Fibroblast of the aortic adventitia (primary cell): ENCODE data around the gene DDX51. TPM values are rescaled to one million over a fixed set of nuclear protein-coding genes. Genes with fewer than 3 reads are reported as not detected.

Source experiments
- DNase-seq: peaks from one replicate; pipeline ENCODE4 v3.0.0-alpha.2; 2010; ENCODE audit warnings: low read depth
- H3K4me3 ChIP-seq: 2 replicates; pipeline ENCODE4 v1.5.1; 2011; ENCODE audit warnings: low read depth, mild to moderate bottlenecking, control low read depth, low read length, moderate library complexity
- total RNA-seq: library from RNA; depleted of rRNA; stranded (reverse); fragments of >200 nt; gene quantifications from 2 replicates; pipeline ENCODE4 v1.2.3, GENCODE V29; 2012; ENCODE audit warnings: low replicate concordance
- TF ChIP-seq, protein P1 (sequence below): IDR thresholded peaks from 2 replicates; pipeline ENCODE4 v1.5.1; 2011; ENCODE audit warnings: mild to moderate bottlenecking, low read length, control low read depth, inconsistent platforms; ENCODE audit not compliant: insufficient read depth

DDX51 gene
- total RNA-seq, 1 donor = 9.4 TPM

DNA sequence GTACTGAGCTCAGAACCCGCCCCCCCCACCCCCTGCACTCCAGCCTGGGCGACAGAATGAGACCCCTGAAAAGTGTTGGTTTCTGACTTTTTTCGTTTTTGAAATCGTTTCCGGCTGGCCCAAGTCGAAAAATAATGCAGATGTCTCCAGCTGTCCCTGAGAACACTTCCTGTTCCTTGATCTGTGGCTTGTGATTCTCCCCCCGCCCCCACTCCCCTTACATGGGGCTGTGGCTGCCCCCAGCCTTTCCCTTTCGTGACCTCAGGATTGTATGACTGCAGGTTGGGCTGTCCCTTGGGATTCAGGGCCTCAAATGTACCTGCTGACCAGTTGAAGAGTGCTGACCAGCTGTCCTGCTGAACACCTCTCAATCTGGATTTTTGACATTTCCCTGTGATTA lies 34.2 kb upstream of the DDX51 start:
- H3K4me3 ChIP-seq = no peak overlapping the region
- TF ChIP-seq, protein P1, sequence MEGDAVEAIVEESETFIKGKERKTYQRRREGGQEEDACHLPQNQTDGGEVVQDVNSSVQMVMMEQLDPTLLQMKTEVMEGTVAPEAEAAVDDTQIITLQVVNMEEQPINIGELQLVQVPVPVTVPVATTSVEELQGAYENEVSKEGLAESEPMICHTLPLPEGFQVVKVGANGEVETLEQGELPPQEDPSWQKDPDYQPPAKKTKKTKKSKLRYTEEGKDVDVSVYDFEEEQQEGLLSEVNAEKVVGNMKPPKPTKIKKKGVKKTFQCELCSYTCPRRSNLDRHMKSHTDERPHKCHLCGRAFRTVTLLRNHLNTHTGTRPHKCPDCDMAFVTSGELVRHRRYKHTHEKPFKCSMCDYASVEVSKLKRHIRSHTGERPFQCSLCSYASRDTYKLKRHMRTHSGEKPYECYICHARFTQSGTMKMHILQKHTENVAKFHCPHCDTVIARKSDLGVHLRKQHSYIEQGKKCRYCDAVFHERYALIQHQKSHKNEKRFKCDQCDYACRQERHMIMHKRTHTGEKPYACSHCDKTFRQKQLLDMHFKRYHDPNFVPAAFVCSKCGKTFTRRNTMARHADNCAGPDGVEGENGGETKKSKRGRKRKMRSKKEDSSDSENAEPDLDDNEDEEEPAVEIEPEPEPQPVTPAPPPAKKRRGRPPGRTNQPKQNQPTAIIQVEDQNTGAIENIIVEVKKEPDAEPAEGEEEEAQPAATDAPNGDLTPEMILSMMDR = no peak
- DNase-seq = no peak

DNA sequence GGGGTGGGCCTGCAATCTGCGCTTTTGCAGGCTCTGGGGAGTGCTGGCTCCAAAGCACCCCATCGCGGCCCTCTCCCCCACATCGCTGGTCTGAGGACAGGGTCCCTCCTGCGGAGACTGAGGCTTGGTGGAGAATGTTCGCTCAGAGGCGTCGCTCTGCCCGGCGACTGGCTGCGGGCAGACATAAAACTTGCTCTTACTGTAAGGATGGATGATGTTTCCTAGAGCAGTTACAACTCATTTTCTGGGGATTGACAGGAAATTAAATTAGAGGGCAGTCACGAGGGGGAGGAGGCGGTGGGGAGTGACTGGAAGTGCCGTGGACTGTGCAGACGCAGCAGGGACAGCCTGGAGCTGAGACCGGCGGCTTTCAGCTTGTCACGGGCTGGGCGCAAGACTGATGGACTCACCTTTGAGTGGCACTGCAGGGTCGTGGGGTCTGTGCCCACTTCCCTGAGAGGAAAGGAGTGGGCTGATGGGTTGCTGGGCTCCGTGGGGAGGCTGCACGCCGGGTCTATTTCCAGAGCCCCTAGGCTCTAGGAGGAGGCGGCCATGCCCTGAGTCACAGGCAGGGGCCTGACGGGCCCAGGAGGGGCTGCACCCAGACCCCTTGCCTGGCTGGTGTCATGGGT lies 32.9 kb upstream of the DDX51 start:
- no peak for DNase-seq
- H3K4me3 ChIP-seq = no peak overlapping the region
- TF ChIP-seq, protein P1 = no peak

DNA sequence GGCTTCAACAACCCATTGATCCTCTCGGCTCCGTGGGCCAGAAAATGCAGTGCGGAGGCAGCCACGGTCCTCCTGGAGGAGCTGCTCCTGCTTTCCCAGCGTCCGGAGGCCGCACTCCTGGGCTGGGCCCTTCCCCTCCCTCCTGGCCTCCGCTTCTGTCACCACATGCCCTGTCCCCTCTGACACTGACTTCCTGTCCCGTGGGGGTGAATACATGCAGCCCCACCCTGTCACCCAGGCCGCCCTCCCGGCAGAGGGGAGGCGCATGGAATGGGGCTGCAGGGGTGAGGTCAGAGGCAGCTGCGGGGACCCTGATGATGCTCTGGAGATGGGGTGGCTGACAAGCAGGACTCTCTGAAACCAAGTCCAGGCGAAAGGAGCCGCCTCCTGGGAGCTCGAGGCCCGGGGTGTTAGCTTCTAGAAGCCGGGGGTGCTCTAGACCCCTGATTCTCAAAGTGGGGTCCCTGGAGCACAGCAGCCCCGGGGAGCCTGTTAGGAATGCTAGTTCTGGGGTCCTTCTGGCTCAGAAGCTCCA lies 32.3 kb upstream of the DDX51 start:
- TF ChIP-seq, protein P1 = no peak
- DNase-seq = no peak
- H3K4me3 ChIP-seq = no peak overlapping the region

DNA sequence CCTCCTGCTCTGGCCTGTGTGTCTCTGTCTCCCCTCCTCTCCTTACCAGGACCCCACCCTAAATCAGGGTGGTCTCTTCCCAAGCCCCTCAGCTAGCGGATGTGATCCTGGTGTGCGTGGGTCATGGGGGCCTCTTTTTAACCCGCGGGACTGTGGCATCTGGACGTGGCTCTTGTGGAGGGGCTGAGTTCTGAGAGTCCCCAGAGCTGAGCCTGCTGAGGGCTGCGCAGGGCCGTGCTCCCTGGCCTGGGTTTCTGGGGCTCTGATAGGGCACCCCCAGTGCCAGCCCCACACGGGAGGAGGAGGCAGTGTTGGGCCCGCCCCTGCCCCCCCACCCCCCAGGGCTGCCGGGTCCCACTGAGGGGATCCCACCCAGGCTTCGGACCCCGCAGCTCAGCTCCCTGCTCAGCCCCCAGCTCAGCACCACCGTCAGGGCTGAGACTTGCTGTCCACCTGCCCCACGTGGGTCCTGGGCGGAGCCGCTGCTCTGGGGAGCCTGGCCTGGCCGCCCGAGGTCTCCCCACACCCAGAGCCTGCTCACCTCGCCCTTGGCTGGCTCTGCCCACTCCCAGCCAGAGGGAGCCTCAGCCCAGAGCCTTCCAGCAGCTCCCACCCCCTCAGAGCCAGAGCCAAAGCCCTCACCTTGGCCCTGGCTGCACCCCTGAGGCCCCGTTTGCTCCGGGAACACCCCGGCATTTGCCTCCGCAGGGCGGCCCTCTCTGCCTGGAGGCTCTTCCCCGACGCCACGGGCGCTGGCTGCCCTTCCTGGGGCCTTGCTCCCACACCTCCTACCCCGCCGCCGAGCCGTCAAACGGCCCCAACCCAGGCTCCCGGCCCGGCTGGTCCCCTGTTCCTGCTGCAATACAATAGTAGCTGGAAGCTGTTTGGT lies 31.6 kb upstream of the DDX51 start:
- no peak for DNase-seq
- TF ChIP-seq, protein P1 = no peak
- no peak overlapping the region for H3K4me3 ChIP-seq

DNA sequence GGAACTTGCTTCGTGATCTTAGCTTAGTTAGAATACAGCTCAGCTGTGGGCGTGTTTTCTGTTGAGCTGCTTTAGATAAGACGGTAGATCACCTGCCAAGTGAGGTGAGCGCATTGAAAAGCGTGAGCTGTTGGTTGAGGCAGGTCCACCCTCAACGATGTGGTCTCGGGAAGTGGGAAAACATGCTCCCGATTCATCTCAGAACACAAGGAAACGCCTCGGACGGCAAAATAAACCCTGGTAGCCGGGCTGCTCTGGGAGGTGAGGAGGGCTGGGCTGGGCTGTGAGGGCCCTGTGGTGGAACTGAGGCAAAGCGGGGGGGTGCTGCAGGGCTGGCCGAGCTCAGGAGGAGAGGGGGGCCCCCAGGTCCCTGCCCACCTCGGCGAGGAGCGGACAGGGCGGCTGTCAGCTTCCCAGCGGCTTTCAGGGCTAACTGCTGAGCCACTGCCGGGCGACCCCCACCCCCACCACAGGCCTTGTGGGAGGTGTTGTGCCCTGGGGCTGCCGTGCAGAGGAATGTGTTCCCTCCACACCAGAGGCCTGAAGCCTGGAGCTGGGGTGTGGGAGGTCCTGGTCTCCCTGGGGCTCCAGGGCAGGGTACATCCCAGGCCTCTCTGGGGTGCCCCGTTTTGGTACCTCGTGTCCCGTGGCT lies 30.8 kb upstream of the DDX51 start:
- TF ChIP-seq, protein P1 = no peak
- H3K4me3 ChIP-seq = no peak overlapping the region
- no peak for DNase-seq

DNA sequence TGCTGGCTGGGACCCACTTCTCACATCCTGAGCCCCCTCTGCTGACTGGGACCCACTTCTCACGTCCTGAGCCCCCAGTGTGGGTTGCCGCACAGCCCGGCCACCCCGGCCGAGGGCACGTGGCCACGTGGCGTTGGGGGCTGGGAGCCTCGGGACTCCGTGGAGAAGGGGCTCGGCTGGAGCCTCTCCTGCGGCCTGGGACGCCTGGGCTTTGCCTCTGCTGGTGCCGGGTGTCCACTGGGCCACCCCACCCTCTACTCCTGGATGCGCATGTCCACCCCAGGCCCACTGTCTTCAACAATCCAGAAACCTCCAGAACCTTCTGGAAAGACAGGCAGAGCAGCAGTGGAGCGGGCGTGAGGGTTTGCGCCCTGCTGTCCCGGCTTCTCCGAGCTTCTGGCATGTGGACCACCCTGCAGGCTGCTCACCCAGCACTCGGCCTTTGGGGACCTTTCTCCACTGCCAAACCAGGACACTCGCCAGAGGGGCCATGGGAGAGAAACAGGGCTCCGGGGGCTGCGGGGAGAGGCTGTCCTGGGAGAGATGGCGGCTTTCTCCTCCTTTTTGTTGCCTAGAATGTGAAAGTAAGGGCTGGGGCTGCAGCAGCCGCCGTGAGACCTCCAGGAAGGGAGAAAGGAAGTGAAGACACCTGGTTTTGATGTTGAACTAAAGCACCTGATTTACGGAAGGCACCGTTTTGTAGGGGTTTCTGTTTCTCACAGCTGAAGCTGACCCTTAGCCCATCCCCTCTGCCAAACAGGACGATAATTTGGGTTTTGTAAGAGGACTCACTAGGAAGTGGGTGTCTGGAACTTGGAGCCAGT lies 30.1 kb upstream of the DDX51 start:
- DNase-seq = no peak
- TF ChIP-seq, protein P1 = no peak

More for the DNA sequence above, 30.1 kb upstream of the DDX51 start:
- no peak overlapping the region for H3K4me3 ChIP-seq
